Esophagus muscularis mucosa (tissue), 4 donors: ENCODE data around the gene SIX2.

Experiments used
- EP300 ChIP-seq: sonication (generic); formaldehyde crosslinking; IDR thresholded peaks from one replicate; pipeline ENCODE4 v1.6.1; 2017; ENCODE audit warnings: antibody characterized with exemption
- POLR2A ChIP-seq: fragments of 450-650 bp; IDR thresholded peaks from one replicate; pipeline ENCODE4 v1.6.1; 2017; ENCODE audit warnings: antibody characterized with exemption, moderate library complexity, mild to moderate bottlenecking, low read depth
- TF ChIP-seq, protein P1 (sequence below), 3 experiments: fragments of 200-600 bp in 2 of 3; fragments of 450-650 bp in 1 of 3; sonication (generic) in 2 of 3; IDR thresholded peaks; one replicate each; pipeline ENCODE4 v1.5.1; 2017 to 2019; ENCODE audit warnings: antibody characterized with exemption in 3 of 3, mild to moderate bottlenecking in 2 of 3, moderate library complexity in 1 of 3

DNA sequence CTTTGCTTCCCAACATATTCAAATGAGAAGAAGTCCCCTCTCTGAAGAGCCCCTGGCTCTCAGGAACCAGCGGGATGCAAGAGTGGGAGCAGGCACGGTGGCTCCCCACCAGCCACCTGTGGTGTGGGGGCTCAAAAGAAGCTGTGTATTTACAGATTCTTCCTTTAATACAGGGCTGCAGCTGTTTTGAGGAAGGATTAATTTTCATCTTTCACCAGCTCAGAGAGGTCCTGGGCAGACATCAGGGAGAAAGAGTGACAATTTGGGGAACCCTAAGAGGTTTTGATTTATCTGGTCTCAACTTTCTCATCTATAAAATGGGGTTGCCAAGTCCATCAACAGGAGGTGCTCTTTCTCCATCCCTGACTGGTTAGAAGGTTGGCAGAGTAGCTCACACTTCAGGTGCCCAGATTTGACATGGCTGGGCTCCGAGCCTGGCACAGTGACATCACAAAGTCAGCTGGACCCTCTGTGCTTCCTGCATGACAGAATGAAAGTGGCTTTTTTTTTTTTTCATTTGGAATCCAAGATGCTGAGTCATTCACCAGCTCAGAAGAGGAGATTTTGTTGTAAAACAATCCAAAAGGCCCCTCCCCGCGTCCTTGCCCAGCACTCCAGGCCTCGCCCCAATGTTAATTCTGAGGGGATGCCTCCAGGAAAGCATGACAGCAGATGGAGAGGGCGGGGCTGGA, 15.5 kb upstream of the SIX2 start:
- TF ChIP-seq POLR2A (no peak), EP300 (no peak)
- TF ChIP-seq, protein P1, sequence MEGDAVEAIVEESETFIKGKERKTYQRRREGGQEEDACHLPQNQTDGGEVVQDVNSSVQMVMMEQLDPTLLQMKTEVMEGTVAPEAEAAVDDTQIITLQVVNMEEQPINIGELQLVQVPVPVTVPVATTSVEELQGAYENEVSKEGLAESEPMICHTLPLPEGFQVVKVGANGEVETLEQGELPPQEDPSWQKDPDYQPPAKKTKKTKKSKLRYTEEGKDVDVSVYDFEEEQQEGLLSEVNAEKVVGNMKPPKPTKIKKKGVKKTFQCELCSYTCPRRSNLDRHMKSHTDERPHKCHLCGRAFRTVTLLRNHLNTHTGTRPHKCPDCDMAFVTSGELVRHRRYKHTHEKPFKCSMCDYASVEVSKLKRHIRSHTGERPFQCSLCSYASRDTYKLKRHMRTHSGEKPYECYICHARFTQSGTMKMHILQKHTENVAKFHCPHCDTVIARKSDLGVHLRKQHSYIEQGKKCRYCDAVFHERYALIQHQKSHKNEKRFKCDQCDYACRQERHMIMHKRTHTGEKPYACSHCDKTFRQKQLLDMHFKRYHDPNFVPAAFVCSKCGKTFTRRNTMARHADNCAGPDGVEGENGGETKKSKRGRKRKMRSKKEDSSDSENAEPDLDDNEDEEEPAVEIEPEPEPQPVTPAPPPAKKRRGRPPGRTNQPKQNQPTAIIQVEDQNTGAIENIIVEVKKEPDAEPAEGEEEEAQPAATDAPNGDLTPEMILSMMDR (IDR thresholded peaks at IDR 0.05), result no peak
